Eye (tissue), 1 donor: ENCODE data around the gene CDO1.
"Not testable (repeated sequence)": the region's sequence is repeated elsewhere in the genome, so short reads cannot be mapped to it uniquely, and the experiment has no call there.

Experiments
- DNase-seq: peaks from one replicate; pipeline ENCODE4 v3.0.0-alpha.2; 2015

Gene CDO1

GRCh38 chr5:115829913-115830312 is 13.5 kb upstream of the CDO1 start:
- no peak for DNase-seq

- no peak for DNase-seq
These were observed 9.5 kb upstream of the CDO1 start for GRCh38 chr5:115825948-115826347.

GRCh38 chr5:115824983-115825382 is 8.5 kb upstream of the CDO1 start:
- not testable (repeated sequence) for DNase-seq

GRCh38 chr5:115820846-115821245 is 4.4 kb upstream of the CDO1 start:
- no peak for DNase-seq

- no peak for DNase-seq
These were observed 2.4 kb upstream of the CDO1 start for GRCh38 chr5:115818821-115819220.

GRCh38 chr5:115817386-115817785 is 927 bp upstream of the CDO1 start:
- DNase-seq: peak; percentile 52

- peak; percentile 82 for DNase-seq
These were observed 700 bp downstream of the CDO1 start for GRCh38 chr5:115815693-115816225.

GRCh38 chr5:115815006-115815692 is 1.3 kb downstream of the CDO1 start:
- no peak for DNase-seq

- DNase-seq: no peak
These were observed 2.7 kb downstream of the CDO1 start for GRCh38 chr5:115813719-115814118.

- no peak for DNase-seq
These were observed 4.1 kb downstream of the CDO1 start for GRCh38 chr5:115812372-115812771.

GRCh38 chr5:115811406-115811805 is 5.1 kb downstream of the CDO1 start:
- no peak for DNase-seq

- DNase-seq: peak; percentile 36
These were observed 5.7 kb downstream of the CDO1 start for GRCh38 chr5:115810761-115811160.

GRCh38 chr5:115809946-115810345 is 6.5 kb downstream of the CDO1 start:
- no peak for DNase-seq

GRCh38 chr5:115808066-115808465 is 8.4 kb downstream of the CDO1 start:
- not testable (repeated sequence) for DNase-seq

- no peak for DNase-seq
These were observed 8.8 kb downstream of the CDO1 start for GRCh38 chr5:115807654-115808052.

GRCh38 chr5:115806986-115807653 is 9.3 kb downstream of the CDO1 start:
- no peak for DNase-seq

GRCh38 chr5:115801984-115802383 is 14.5 kb downstream of the CDO1 start:
- DNase-seq: no peak

GRCh38 chr5:115801152-115801551 is 15.3 kb downstream of the CDO1 start:
- DNase-seq: no peak

GRCh38 chr5:115800108-115800507 is 16.4 kb downstream of the CDO1 start:
- DNase-seq: no peak

- no peak for DNase-seq
These were observed 18.2 kb downstream of the CDO1 start for GRCh38 chr5:115798252-115798651.

- DNase-seq: no peak
These were observed 19.8 kb downstream of the CDO1 start for GRCh38 chr5:115796656-115797055.

GRCh38 chr5:115795700-115796099 is 20.8 kb downstream of the CDO1 start:
- DNase-seq: no peak

- no peak for DNase-seq
These were observed 28.0 kb downstream of the CDO1 start for GRCh38 chr5:115788440-115788839.

- no peak for DNase-seq
These were observed 29.0 kb downstream of the CDO1 start for GRCh38 chr5:115787426-115787825.
